NOMO-1 (cell line): ENCODE measurements around the gene CCDC3.
"Not testable (repeated sequence)": the region's sequence is repeated elsewhere in the genome, so short reads cannot be mapped to it uniquely, and the experiment has no call there.

ENCODE experiments used
- DNase-seq, 2 experiments: peaks; one replicate each; lab custom pipeline; 2025; ENCODE audit not compliant: unreplicated experiment in 2 of 2; lab: John Stamatoyannopoulos, UW

CCDC3 gene

DNA sequence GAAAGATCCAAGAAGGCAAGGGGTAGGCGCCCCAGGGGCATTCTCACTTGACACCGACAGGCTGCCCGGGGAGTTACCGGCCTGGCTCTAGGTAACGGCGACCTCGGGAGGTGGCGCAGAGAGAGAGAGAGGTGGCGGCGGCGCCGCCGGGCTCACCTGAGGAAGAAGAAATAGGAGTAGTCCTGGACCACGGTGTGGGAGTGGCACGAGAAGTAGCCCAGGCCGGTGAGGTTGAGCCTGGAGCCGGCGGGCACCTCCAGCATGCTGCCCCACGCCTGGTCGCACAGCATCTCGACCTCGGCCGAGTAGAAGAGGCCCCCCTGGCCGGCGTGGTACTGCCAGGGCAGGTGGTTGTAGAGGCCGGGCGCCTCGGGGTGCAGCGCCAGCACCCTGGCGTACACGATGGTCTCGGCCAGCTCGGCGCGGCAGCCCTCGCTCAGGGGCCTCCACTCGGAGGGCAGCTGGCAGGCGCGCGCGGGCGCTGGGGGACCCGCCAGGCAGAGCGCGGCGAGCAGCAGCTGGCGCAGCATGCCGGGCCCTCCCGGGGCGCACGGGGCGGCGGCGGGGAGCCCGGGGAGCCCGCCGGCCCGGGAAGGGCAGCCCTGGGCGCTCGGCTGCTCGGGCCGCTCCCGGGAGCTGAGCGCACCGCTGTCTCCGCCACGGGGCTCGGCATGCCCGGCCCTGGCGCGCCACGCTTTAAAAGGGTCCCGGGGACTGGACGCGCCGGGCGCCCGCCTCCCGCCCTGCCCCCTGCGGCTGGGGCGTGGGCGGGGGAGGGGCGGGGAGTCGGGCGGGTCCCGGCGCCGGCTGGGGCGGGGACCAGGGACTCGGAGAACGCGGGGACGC, at the start of gene CCDC3:
CCDC3 (minus strand) TSS at position 673 of the 846 bp plus-strand sequence; CDS start at position 530, 143 bp downstream.
- DNase-seq = no peak

- no peak for DNase-seq
These were observed 49.7 kb upstream of the CCDC3 start for GRCh38 chr10:13051126-13051694.

GRCh38 chr10:13049774-13050420, 48.4 kb upstream of the CCDC3 start:
- no peak for DNase-seq

DNA sequence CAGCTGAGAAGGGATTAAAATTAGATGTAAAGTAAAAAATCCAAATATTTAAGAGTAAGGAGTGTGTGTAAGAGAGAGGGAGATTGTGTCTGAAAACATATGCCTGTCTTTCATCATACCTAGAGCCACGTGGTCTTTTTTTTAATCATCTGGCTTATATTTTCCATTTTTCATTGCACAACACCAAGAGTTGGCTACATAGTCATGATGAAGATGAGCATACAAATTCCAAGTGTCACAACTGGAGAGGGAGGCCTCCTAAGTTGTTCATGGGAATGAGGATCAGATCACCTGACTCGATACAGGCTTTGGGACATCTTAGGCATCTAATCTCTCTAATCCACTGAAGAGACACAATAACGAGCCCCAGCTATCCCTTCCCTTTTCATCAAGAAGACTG, 47.2 kb upstream of the CCDC3 start:
- no peak for DNase-seq

DNA sequence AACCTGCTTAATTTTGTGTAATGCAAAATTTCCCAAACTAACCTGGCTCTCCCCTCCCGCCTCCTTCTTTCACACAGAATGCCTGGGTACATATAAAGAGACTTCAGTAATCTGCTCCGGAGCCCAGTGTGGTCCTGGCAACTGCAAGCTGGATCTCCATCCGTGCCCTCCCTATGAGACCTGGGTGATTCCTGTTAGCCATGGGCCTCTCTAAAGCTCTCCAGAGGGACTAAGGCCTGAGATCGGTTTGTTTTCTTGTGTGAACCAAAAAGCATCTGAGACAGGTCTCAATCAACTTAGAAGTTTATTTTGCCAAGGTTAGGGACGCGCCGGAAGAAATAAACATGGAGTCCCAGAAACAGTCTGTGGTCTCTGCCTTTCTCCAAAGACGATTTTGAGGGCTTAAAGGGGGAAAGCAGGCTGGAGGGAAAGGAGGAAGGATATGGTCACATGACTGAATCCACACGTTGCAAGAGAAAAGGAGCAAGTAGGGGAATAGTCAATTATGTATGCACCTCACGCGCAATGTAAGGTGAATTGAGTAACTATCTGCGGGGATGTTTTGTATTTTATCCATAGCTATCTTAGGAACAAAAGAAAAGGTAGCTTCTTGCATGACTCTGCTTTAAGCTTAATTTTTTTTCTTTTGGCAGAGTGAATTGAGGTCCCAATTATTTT, 46.2 kb upstream of the CCDC3 start:
- DNase-seq = no peak

- DNase-seq = no peak
These were observed 45.5 kb upstream of the CCDC3 start for GRCh38 chr10:13046851-13047528.

DNA sequence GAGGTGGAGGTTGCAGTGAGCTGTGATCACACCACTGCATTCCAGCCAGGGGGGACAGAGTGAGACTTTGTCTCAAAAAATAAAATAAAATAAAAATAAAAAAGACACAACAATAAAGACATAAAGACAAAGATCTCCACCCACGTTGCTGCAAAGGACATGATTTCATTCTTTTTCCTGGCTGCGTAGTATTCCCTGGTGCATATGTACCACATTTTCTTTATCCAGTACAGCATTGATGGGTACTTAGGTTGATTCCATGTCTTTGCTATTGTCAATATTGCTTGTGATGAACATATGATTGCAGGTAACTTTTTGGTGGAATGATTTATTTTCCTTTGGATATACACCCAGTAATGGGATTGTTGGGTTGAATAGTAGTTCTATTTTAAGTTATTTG, 42.0 kb upstream of the CCDC3 start:
- DNase-seq = no peak

GRCh38 chr10:13039761-13040160, 38.2 kb upstream of the CCDC3 start:
- DNase-seq = no peak

DNA sequence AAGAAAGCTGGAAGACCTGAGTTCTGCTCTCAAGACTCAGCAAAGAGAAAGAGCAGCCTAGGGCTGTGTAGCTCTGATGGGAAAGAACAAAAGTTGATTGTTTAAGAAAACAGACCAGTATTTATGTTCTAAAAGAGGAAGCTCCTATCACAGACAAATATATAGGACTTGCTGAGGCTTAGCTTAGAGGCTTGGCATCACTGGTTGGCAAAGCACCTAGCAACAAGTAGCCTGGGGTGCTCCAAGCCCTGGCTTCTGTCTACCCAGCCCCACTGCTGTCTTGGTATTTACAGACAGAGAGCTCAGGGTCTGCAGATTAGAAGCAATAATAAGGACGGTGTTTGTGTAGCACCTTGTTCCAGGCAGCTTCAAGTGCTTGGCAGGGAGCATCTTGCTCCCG, 36.9 kb upstream of the CCDC3 start:
- no peak for DNase-seq

- no peak for DNase-seq
These were observed 36.3 kb upstream of the CCDC3 start for GRCh38 chr10:13037832-13038231.

- DNase-seq = no peak
These were observed 35.3 kb upstream of the CCDC3 start for GRCh38 chr10:13036841-13037240.

- not testable (repeated sequence) for DNase-seq
These were observed 34.2 kb upstream of the CCDC3 start for GRCh38 chr10:13035731-13036130.

GRCh38 chr10:13026873-13027272, 25.4 kb upstream of the CCDC3 start:
- DNase-seq = no peak

DNA sequence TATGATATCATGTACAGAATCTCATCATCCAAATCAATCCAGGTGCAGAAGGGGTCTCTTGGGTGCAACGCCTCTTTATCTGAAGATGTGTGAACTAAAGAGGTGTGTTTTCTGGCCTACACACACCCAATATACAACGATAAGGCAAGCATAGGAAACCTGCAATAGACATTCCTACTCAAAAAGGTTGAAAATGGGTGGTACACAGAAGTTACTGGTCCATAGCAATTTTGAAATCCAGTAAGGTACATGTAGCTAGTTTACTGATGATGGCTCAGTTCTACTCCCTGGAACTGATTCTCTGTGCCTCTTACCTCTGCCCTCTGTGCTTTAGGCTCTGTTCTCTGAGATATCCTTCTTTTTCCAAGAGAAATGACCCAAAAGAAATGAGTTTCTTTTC, 22.2 kb upstream of the CCDC3 start:
- DNase-seq = no peak

DNA sequence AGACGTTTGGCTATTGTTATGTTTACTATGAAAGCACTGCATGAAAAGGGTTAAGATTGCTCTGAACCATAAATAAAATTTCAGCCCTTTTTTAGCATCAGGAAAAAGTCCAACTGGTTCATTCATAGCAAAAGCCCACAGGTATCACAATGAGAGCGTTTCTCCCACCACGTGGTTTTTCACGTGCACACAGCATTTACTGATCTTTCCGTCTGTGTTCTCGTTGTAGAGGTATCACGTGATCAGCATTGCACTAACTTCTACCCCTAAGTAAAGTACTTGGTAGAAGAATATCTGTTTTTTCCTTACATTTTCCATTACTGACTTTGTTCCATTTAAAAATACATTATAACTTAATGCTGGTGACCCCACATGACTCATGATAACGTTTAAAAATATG, 17.8 kb upstream of the CCDC3 start:
- no peak for DNase-seq

GRCh38 chr10:13018171-13018570, 16.7 kb upstream of the CCDC3 start:
- no peak for DNase-seq

- no peak for DNase-seq
These were observed 15.4 kb upstream of the CCDC3 start for GRCh38 chr10:13016886-13017285.

DNA sequence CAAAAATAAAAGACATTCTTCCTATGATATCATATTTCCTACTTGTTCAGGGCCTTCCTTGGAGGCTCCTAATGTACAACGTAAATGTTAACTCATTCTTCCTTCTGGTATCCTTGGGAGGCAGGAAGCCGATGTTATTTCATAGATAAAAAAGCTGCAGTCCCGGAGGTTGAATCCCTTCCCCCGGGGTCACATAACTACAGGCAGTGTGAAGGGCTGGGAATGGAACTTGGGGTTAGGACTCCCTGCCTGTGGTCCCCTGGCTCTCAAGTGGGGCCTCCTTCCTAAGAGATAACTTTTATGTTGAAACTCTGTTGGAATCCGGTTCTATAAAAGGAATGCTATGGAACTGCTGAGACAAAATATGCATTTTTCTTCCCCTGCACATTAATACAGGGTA, 14.9 kb upstream of the CCDC3 start:
- DNase-seq = no peak

- DNase-seq = no peak
These were observed 4.5 kb upstream of the CCDC3 start for GRCh38 chr10:13006037-13006436.

GRCh38 chr10:13003759-13004158, 2.2 kb upstream of the CCDC3 start:
- peak in 1 of 2 experiments; percentile 78 for DNase-seq

DNA sequence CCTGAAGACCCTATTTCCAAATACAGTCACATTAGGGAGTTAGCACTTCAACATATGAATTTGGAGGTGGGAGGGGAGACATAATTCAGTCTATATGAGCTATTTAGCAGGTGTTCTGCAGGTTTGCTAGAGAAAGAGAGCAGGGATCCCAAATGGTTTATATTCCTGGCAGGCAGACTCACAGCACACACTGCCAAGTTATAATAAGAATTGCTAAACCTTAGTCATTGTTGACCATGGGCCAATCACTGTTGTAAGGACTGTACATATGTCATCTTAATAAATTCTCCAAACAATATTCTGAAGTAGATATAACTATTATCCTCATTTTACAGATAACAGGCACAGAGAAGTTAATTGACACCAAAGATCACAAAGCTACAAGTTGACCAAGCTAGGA, 1.5 kb upstream of the CCDC3 start:
- DNase-seq = no peak
